Left lung (tissue), 10 donors: ENCODE data around the gene MCUB. TPM values are rescaled to one million over a fixed set of nuclear protein-coding genes. Genes with fewer than 3 reads are reported as not detected.
A peak's percentile ranks its signal among the peaks of the same experiment; 100 is the strongest.

Experiments
- ATAC-seq: fragments of 200-7000 bp; cut with Tn5 transposase; one replicate; pipeline ENCODE4 v1.9.1; 2020; ENCODE audit warnings: moderate library complexity
- DNase-seq, 4 donors: peaks; one replicate each; pipeline ENCODE4 v3.0.0-alpha.2; 2013 to 2020
- H3K27ac ChIP-seq, 2 donors: fragments of 200-600 bp; sonication (generic) in 1 of 2; one replicate each; pipeline versions ENCODE4 v1.5.0 to v1.8.0; 2020 to 2021
- H3K27me3 ChIP-seq, 2 donors: fragments of 200-600 bp; sonication (generic) in 1 of 2; one replicate each; pipeline versions ENCODE4 v1.5.0 to v1.8.0; 2020 to 2021
- H3K36me3 ChIP-seq, 2 donors: fragments of 200-600 bp; sonication (generic) in 1 of 2; one replicate each; pipeline versions ENCODE4 v1.5.0 to v1.8.0; 2020 to 2021
- H3K4me1 ChIP-seq, 2 donors: fragments of 200-600 bp; one replicate each; pipeline ENCODE4 v1.8.0; 2021
- H3K4me3 ChIP-seq, 2 donors: fragments of 200-600 bp; sonication (generic) in 1 of 2; one replicate each; pipeline versions ENCODE4 v1.5.0 to v1.8.0; 2020 to 2021; ENCODE audit warnings: mild to moderate bottlenecking in 1 of 2
- H3K9me3 ChIP-seq, 2 donors: fragments of 200-600 bp; sonication (generic) in 1 of 2; one replicate each; pipeline versions ENCODE4 v1.5.0 to v1.8.0; 2020 to 2021
- CTCF ChIP-seq, 2 donors: fragments of 200-600 bp; sonication (generic) in 1 of 2; IDR thresholded peaks; one replicate each; pipeline versions ENCODE4 v1.5.0 to v1.8.0; 2021; ENCODE audit warnings: antibody characterized with exemption in 2 of 2
- intact Hi-C, 2 donors: fragments of 100-400 bp; cut with DNase I; formaldehyde crosslinking; loops; one replicate each; pipeline versions ENCODE4 v1.11.2 to v1.14.2; 2022
- polyA plus RNA-seq, 6 donors: library from polyadenylated mRNA; unstranded; fragments of 120-200 nt; gene quantifications; one replicate each; pipeline ENCODE4 v1.2.1, GENCODE V29; 2013; ENCODE audit not compliant: insufficient read length in 6 of 6
- total RNA-seq, 2 donors: library from RNA; stranded (reverse); fragmentation: NEBNext Ultra II Directional; extraction: Animal tissue kit (Norgen Biotek cat#: 25700); gene quantifications; one replicate each; pipeline ENCODE4 v1.2.1, GENCODE V29; 2021
- donor health status: DM: no; HTN: yes; CAD: no.
- donor health status: DM: no; HTN: no; CAD: no.

The MCUB gene
- total and polyA plus RNA-seq, 8 donors: 5.3 to 28.2 (median 6.2) TPM

GRCh38 chr4:109701566-109702410, 141.7 kb downstream of the MCUB start:
- H3K36me3 ChIP-seq: peaks cover 0 to 9% of the 10 kb centered on the region in 2 donors
- H3K4me3 ChIP-seq: peak overlapping the region; percentile 79 to 81
- ATAC-seq (peak; percentile 2), DNase-seq (peak in 1 of 4 donors; percentile 14)
- intact Hi-C loops: loop anchor here in 1 of 2 donors (10.0 kb wide), 1 partner anchor 267 kb away; the partner anchor contains the start of gene SEC24B
- peak overlapping the region; percentile 88 to 92 for H3K27ac ChIP-seq
- no peaks in the 10 kb centered on the region for H3K9me3 ChIP-seq
- TF ChIP-seq CTCF (IDR thresholded peaks at IDR 0.05): no peak
- peaks cover 8 to 25% of the 10 kb centered on the region in 2 donors for H3K4me1 ChIP-seq
- no peaks in the 10 kb centered on the region for H3K27me3 ChIP-seq

DNA sequence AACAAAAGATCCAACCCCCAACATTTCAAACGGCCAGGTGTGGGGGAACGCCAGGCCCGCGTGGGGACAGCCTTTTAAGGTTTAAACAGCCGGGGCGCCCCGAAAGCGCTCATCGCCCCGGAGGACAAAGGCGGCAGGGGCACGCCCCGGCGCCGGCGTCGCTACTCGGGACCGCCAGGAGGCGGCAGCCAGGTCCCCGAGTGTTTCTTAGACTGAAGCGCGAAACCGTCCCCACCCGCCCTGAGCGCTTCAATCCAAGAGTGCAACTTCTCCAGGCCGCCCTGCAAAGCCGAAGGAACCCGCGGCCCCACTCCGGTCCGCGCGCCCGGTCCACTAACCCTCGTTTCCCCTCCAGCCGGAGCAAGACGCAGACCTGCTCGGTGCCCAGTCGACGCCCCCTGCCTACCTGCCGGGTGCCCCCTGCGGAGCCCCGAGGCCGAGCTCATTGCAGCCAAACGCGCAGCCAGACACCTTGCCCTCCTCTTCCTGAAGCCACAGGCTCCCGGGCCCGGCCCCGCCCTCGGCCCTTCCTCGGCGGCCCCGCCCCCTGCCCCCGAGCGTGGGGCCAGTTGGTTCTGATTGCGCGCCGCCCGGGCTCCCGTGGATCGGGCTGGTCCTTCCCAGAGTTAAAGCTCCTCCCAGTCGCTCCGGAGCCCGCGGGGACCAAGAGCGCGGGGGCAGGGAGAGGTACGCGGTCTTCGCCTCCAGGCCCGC, 143.1 kb downstream of the MCUB start, which contains the start of gene CASP6:
TSS of gene CASP6 (minus strand) at position 496 of the 714 bp plus-strand sequence. CDS start at position 446, 50 bp downstream.
- H3K36me3 ChIP-seq: peaks cover 0 to under 1% of the 10 kb centered on the region in 2 donors
- H3K27ac ChIP-seq: peak within 1 kb of the TSS; percentile 88 to 92
- H3K27me3 ChIP-seq: no peaks in the 10 kb centered on the region
- DNase-seq: peak; percentile 73 to 98 (median 88)
- TF ChIP-seq CTCF (IDR thresholded peaks at IDR 0.05): peak; percentile 59 to 78
- H3K9me3 ChIP-seq: no peaks in the 10 kb centered on the region
- H3K4me3 ChIP-seq: peak within 1 kb of the TSS; percentile 79 to 81
- ATAC-seq: peak; percentile 96
- peaks cover 8 to 25% of the 10 kb centered on the region in 2 donors for H3K4me1 ChIP-seq
- intact Hi-C loops: loop anchor here in 1 of 2 donors (10.0 kb wide), 1 partner anchor 268 kb away; the partner anchor contains the start of gene SEC24B

DNA sequence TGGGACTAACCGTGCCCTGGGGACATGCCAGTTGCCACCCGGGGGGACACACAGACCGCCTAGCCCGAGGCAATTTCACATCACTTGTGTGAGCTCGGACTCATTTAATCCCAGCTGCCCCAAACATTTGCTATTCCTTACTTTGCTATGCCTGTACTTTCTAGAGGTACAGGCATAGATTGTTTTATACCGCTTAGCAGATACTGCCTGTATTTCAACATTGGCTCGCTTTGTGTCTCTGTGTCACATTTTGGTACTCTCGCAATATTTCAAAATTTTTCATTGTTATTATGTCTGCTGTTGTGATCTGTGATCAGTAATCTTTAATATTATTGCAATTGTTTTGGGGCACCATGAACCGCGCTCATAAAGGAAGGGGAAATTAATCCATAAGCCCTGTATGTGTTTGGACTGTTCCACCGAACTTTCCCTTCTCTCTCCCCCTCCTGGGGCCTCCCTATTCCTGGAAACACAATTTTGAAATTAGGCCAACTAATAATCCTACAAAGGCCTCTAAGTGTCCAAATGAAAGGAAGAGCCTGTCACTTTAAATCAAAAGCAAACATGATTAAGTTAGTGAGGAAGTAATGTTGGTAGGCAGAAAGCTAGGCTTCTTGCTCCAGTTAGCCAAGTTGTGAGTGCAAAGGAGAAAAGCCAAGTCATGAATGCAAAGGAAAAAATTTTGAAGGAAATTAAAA, 143.8 kb downstream of the MCUB start:
- intact Hi-C loops: loop anchor here in 1 of 2 donors (10.0 kb wide), 1 partner anchor 269 kb away; the partner anchor contains the start of gene SEC24B
- H3K27ac ChIP-seq: peak overlapping the region; percentile 88 to 92
- H3K9me3 ChIP-seq: no peaks in the 10 kb centered on the region
- ATAC-seq (peak; percentile 25), DNase-seq (peak in 2 of 4 donors; percentile 40 to 47)
- H3K4me3 ChIP-seq: peak overlapping the region; percentile 79 to 81
- no peak for TF ChIP-seq CTCF (IDR thresholded peaks at IDR 0.05)
- peaks cover 0 to 4% of the 10 kb centered on the region in 2 donors for H3K36me3 ChIP-seq
- peaks cover 8 to 25% of the 10 kb centered on the region in 2 donors for H3K4me1 ChIP-seq
- H3K27me3 ChIP-seq: no peaks in the 10 kb centered on the region

- no peak for ATAC-seq
- intact Hi-C loops: loop anchor here in 1 of 2 donors (10.0 kb wide), 1 partner anchor 274 kb away; the partner anchor contains the start of gene SEC24B
- H3K27ac ChIP-seq: no peak overlapping the region
- peaks cover 0 to 17% of the 10 kb centered on the region in 2 donors for H3K36me3 ChIP-seq
- H3K9me3 ChIP-seq: no peaks in the 10 kb centered on the region
- no peaks in the 10 kb centered on the region for H3K27me3 ChIP-seq
- no peak for TF ChIP-seq CTCF (IDR thresholded peaks at IDR 0.05)
- H3K4me1 ChIP-seq: peaks cover 0 to 11% of the 10 kb centered on the region in 2 donors
- no peak overlapping the region for H3K4me3 ChIP-seq
- no peak for DNase-seq
These were observed 148.4 kb downstream of the MCUB start for GRCh38 chr4:109708435-109708834.
